Testis (tissue), 3 donors: ENCODE results near the gene CADM1. TPM values are rescaled to one million over a fixed set of nuclear protein-coding genes. Genes with fewer than 3 reads are reported as not detected.

Experiments
- DNase-seq: peaks from one replicate; pipeline ENCODE4 v3.0.0-alpha.2; 2019
- H3K27ac ChIP-seq, 2 donors: fragments of 200-600 bp; sonication (generic); one replicate each; pipeline ENCODE4 v1.5.1; 2019
- H3K27me3 ChIP-seq: fragments of 200-600 bp; sonication (generic); one replicate; pipeline ENCODE4 v1.5.1; 2019
- H3K36me3 ChIP-seq: fragments of 200-600 bp; sonication (generic); one replicate; pipeline ENCODE4 v1.5.1; 2017; ENCODE audit warnings: low read depth; ENCODE audit errors: missing control alignments
- H3K4me1 ChIP-seq: fragments of 200-600 bp; sonication (generic); one replicate; pipeline ENCODE4 v1.5.1; 2019
- H3K4me3 ChIP-seq, 2 donors: fragments of 200-600 bp; sonication (generic); one replicate each; pipeline ENCODE4 v1.5.1; 2017 to 2019
- H3K9me3 ChIP-seq: fragments of 200-600 bp; sonication (generic); one replicate; pipeline ENCODE4 v1.5.1; 2017
- CTCF ChIP-seq, 3 experiments: fragments of 450-650 bp in 2 of 3; fragments of 200-600 bp in 1 of 3; sonication (generic) in 1 of 3; IDR thresholded peaks; one replicate each; pipeline ENCODE4 v1.5.1; 2016 to 2019; ENCODE audit warnings: antibody characterized with exemption in 3 of 3, mild to moderate bottlenecking in 2 of 3, moderate library complexity in 1 of 3
- POLR2A ChIP-seq: fragments of 450-650 bp; IDR thresholded peaks from one replicate; pipeline ENCODE4 v1.6.1; 2017; ENCODE audit warnings: antibody characterized with exemption, mild to moderate bottlenecking, moderate library complexity
- WGBS, 2 donors: methylation state at CpG; one replicate each; pipeline ENCODE4 v1.1.5; 2018; 5-methylcytosine and 5-hydroxymethylcytosine counted together
- intact Hi-C: fragments of 100-400 bp; cut with DNase I; formaldehyde crosslinking; loops from one replicate; pipeline ENCODE4 v1.15.1; 2023; ENCODE audit warnings: low total_unique reads
- polyA plus RNA-seq: library from polyadenylated mRNA; stranded (reverse); fragments of 350-450 nt; fragmentation: Illumina TruSeq; extraction: RNeasy Lipid Tissue Mini Kit (QIAGEN cat#74804); gene quantifications from one replicate; pipeline ENCODE4 v1.2.3, GENCODE V29; 2014; ENCODE audit warnings: low read depth, low replicate concordance; ENCODE audit not compliant: insufficient read depth
- total RNA-seq, 2 donors: library from RNA; depleted of rRNA; stranded (reverse); fragments of >200 nt; gene quantifications; one replicate each; pipeline ENCODE4 v1.2.3, GENCODE V29; 2016

The CADM1 gene
- total and polyA plus RNA-seq, 3 donors from 2014 or later: 135 to 230 (median 216) TPM

DNA sequence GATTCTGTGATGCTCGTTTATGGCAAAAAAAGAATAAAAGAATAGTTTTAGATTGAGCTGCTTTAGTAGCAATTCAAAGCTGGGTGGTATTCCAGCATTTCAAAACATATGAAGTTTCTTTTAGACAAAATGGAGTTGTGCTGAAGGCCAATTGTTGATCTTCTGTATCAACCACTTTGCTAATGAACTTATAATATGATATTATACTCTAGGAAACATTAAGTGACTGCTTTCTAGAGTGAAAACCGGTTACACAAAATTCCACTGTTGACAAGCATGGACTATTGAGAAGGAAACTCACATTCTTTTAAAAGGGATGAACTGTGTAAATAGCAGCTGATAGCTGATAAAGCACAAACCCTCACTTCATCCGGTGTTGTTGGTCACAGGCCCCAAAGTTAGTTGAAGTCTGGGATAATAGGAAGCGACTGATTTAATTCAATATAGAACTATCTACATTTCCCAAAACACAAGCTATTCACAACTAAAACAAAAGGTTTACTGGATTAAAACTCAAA, 255.1 kb downstream of the CADM1 start:
- no peak for TF ChIP-seq CTCF (IDR thresholded peaks at IDR 0.05)
- no peak for TF ChIP-seq POLR2A
- Histone ChIP-seq H3K27me3 (no peaks in the 10 kb centered on the region), H3K27ac (no peak overlapping the region), H3K4me1 (no peaks in the 10 kb centered on the region), H3K9me3 (no peaks in the 10 kb centered on the region), H3K36me3 (no peaks in the 10 kb centered on the region), H3K4me3 (no peak overlapping the region)
- intact Hi-C loops: no loop called here
- no peak for DNase-seq
- WGBS, 2 donors: 63 to 64% methylated on average over 4 of the region's 4 CpGs

GRCh38 chr11:115247953-115248352, 256.3 kb downstream of the CADM1 start:
- H3K9me3 ChIP-seq: no peaks in the 10 kb centered on the region
- H3K27ac ChIP-seq: no peak overlapping the region
- intact Hi-C loops: no loop called here
- DNase-seq: no peak
- no peaks in the 10 kb centered on the region for H3K4me1 ChIP-seq
- no peak overlapping the region for H3K4me3 ChIP-seq
- no peaks in the 10 kb centered on the region for H3K36me3 ChIP-seq
- H3K27me3 ChIP-seq: no peaks in the 10 kb centered on the region
- TF ChIP-seq CTCF (IDR thresholded peaks at IDR 0.05): no peak
- no peak for TF ChIP-seq POLR2A
- 93 to 96% methylated on average over 1 of the region's 1 CpG for WGBS, 2 donors

DNA sequence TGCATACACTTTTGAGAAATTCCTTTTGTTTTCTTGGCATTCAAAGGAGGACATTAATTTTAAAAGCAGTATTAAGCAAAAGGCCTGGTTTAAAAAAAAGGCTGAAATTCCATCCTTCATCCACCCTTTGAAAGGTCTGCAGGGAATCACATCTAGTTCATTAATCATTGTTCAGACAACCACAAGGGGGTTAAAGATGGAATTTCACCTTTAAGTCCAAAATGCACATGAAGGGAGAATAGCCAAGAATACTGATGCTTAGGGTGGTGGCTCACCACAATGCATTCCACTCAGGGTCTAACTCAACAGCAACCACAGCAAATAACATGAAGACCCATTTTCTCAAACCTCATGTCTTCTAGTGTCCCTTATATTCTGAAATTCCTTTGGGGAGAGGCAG, 256.9 kb downstream of the CADM1 start:
- intact Hi-C loops: no loop called here
- H3K27me3 ChIP-seq: no peaks in the 10 kb centered on the region
- no peaks in the 10 kb centered on the region for H3K36me3 ChIP-seq
- DNase-seq: no peak
- TF ChIP-seq CTCF (IDR thresholded peaks at IDR 0.05) (no peak), POLR2A (no peak)
- H3K4me3 ChIP-seq: no peak overlapping the region
- H3K4me1 ChIP-seq: no peaks in the 10 kb centered on the region
- no peaks in the 10 kb centered on the region for H3K9me3 ChIP-seq
- H3K27ac ChIP-seq: no peak overlapping the region

GRCh38 chr11:115244758-115245157, 259.5 kb downstream of the CADM1 start:
- 67 to 73% methylated on average over 7 of the region's 7 CpGs for WGBS, 2 donors
- H3K36me3 ChIP-seq: no peaks in the 10 kb centered on the region
- H3K27me3 ChIP-seq: no peaks in the 10 kb centered on the region
- DNase-seq: no peak
- intact Hi-C loops: no loop called here
- TF ChIP-seq CTCF (IDR thresholded peaks at IDR 0.05) (no peak), POLR2A (no peak)
- H3K9me3 ChIP-seq: no peaks in the 10 kb centered on the region
- H3K4me3 ChIP-seq: no peak overlapping the region
- no peak overlapping the region for H3K27ac ChIP-seq
- H3K4me1 ChIP-seq: no peaks in the 10 kb centered on the region

GRCh38 chr11:115244296-115244695, 259.9 kb downstream of the CADM1 start:
- intact Hi-C loops: no loop called here
- TF ChIP-seq POLR2A (no peak), CTCF (IDR thresholded peaks at IDR 0.05) (no peak)
- H3K36me3 ChIP-seq: no peaks in the 10 kb centered on the region
- no peak overlapping the region for H3K4me3 ChIP-seq
- WGBS, 2 donors: 84% methylated on average over 5 of the region's 5 CpGs
- H3K27ac ChIP-seq: no peak overlapping the region
- no peaks in the 10 kb centered on the region for H3K27me3 ChIP-seq
- DNase-seq: no peak
- H3K9me3 ChIP-seq: no peaks in the 10 kb centered on the region
- H3K4me1 ChIP-seq: no peaks in the 10 kb centered on the region
